Superior temporal gyrus (tissue), 1 donor: Measurements from ENCODE around the gene BLACAT1.
"Not testable (repeated sequence)": the region's sequence is repeated elsewhere in the genome, so short reads cannot be mapped to it uniquely, and the experiment has no call there.

Source experiments
- DNase-seq: peaks from one replicate; pipeline ENCODE4 v3.0.0-alpha.2; 2016; ENCODE audit errors: extremely low spot score

Gene BLACAT1

DNA sequence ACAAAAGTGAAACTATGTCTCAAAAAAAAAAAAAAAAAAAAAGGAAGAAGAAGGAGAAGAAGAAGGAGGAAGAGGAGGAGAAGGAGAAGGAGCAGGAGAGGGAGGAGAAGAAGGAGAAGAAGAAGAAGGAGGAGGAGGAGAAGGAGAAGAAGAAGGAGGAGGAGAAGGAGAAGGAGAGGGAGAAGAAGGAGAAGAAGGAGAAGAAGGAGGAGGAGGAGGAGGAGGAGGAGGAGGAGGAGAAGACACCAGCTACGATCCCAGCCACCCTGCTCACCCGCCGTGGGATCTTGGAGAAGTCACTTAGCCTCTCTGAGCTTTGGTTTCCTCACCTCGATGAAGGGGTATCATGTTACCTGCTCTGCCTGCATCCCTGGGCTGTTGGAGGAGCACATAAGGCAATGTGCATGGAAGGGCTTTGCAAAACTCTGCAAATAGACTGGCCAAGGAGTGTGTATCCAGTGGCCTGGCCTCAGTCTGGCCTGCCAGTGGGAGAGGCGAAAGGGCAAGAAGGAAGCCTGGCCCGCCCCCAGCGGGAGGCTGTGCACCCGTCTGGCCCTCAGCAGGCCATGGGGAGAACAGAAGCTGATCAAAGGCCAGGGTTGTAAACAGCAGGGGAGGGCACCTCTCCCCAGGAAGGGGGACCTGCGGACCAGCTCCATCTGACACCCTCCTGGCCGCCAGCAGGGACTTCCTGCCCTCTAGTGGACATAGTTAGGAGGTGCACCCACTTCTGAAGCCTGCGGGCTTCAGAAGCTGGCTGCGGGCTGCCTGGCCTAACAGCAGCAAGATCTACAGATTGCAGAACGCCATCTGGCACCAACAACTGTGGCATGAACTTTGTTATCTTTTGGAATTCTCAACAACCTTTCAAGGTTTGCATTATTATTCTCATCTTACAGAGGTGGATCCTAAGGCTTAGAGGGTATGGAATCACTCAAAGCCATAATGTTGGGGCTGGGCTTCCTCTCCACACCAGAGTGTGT lies 29.4 kb upstream of the BLACAT1 start:
- peak; percentile 92 for DNase-seq

DNA sequence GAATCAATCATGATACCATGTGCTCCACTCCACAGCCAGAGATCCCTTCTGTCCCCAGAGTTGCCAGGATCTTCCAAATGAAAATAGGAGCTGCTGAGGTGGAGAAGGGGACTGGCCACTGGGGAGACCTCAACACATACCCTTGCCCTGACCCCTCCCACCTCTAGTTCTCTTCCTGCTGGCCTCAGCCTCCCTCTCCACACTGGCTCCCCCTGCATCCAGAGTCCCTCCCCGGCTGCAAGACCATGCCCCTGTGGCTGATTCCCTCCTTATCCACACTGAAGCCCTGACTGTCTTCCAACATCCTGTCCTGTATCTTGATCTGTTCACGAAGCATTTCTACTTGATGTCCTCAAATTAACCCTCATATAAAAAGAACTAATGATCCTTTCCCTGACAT lies 27.5 kb upstream of the BLACAT1 start:
- DNase-seq = no peak

DNA sequence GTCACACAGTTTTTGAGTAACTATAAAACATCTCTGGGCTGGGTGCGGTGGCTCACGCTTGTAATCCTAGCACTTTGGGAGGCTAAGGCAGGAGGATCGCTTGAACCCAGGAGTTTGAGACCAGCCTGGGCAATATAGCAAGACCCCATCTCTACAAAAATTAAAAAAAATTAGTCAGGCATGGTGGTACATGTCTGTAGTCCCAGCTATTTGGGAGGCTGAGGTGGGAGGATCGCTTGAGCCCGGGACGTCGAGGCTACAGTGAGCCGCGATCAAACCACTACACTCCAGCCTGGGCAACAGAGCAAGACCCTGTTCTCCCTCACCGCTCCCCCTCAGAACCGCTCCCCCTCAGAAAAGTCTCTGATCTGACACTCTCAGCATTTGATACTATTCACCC lies 26.7 kb upstream of the BLACAT1 start:
- DNase-seq = not testable (repeated sequence)

DNA sequence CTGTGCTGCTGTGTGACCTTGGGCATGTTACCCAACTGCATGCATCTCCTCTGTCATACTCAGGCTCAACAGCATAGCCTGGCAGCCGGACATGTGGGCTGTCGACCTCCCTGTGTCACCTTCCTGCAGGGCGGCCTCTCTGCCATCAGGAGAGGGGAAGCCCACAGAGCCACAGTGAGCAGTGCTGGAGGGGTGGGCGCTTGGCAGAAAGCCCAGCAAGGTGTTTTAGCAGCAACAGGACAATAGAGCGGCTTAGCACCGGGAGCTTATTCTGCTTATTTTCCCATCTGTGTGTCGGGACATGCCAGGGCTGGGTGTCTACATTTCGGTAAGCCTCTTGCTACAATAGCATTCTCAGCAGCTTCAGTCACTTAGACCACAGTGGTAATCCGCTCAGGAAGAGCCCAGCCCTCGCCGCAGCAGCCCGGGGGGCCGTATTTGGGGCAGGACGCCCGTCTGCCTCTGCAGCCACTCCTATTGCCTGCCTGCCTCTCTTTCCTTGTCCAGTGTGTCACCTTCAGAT lies 25.8 kb upstream of the BLACAT1 start:
- DNase-seq = no peak

DNA sequence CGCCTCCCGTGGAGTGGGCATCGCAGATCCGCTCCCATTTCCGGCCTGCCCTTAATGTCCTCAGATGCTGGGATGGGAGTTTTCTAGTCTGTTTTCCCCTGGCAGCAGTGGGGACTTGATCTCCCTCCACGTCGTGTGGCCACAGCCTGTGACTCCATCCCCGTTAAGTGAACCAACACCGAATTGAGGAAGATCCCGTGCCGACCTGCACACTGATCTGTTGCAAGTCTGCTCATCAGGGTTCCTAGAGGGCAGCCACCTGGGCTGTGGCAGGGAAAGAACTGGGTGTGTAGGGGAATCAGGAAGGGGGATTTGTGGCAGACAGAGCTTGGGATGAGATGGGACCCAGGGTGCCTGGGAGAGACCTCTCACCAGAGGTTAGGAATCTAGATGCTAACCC lies 25.4 kb upstream of the BLACAT1 start:
- no peak for DNase-seq

DNA sequence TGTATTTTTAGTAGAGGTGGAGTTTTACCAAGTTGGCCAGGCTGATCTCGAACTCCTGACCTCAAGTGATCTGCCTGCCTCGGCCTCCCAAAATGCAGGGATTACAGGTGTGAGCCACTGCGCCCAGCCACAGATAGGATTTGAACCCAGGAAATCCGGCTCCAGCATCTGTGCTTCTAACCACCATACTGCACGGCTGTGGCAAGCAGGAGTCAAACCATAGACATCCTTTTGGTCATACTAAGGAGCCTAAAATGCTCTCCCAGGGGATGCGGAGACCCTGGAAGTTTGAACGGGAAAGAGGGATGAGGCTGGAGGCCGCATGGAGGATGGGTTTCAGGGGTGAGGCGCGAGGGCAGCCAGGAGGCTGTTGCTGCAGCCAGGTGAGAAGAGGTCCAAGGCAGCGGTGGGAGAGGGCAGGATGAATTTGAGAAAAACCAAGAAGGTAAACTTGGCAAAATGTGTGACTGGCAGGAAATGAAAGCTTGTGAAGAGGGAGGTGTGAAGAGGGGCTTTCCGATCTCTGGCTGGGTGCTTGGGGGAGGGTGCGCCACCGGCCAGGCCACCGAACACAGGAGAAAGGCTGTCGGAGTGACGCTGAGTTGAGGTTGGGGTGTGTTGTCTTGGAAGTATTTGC lies 24.6 kb upstream of the BLACAT1 start:
- DNase-seq = no peak

DNA sequence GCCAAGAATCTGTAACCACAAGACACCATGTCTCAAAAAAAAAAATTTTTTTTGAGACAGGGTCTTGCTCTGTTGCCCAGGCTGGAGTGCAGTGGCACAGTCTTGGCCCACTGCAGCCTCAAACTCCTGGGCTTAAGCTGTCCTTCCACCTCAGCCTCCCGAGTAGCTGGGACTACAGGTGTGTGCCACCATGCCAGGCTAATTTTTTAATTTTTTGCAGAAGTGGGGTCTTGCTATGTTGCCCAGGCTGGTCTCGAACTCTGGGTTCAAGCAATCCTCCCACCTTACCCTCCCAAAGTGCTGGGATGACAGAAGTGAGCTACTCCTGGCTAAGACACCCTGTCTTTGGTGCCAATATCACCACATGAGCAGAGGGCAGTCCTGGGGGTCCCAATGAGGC lies 23.1 kb upstream of the BLACAT1 start:
- DNase-seq = not testable (repeated sequence)

DNA sequence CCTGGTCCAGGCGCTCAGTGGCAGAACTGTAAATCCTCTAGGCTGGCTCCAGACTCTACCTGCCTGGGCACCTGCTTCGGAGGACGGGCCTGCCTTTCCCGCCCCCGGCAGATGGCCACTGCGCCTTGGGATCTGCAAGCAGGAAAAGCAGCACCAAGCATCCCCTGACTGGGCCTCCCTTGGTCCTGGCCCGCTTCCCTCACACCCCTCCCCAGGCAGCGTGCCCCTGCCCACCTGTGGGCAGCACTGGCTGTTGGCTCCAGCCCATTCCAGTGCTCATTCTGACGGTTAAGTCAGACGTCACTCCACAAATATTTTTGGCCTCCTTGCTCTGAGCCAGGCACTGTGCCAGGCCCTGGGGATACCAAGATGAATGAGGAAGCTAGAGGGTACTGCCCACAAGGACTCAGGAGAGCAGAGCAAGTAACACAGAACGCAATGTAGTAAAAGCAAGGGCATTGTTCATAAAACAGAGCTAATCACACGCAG lies 22.0 kb upstream of the BLACAT1 start:
- DNase-seq = no peak

DNA sequence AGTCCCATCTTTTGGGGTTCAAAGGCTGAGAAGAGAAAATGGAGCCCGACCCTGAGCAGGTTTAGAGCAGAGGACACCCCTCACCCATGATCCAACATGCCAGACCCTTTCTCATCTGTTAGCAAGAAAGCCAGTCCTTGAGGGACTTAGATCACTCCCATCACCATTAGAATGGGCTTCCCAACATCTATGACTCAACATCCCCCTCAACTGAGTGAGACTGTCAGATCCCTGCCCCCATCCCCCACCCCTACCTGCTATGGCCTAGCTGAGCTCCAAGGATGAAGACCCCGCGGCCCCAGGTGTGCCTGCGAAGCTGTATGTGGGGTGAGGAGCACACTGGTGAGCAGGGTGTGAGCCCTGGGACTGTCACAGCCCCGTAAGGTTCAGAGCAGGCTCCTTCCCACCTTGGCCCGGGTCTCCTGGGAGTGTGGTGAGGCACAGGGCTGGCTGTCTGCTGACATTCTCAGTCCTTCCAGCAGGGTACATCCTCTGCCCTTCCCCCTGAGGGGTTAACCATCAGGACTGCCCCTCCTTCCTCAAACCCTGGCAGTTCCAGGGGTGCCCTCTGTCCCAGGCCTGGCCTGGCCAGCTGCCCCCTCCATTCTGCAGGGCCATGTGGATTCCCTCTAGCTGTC lies 21.4 kb upstream of the BLACAT1 start:
- DNase-seq = no peak

DNA sequence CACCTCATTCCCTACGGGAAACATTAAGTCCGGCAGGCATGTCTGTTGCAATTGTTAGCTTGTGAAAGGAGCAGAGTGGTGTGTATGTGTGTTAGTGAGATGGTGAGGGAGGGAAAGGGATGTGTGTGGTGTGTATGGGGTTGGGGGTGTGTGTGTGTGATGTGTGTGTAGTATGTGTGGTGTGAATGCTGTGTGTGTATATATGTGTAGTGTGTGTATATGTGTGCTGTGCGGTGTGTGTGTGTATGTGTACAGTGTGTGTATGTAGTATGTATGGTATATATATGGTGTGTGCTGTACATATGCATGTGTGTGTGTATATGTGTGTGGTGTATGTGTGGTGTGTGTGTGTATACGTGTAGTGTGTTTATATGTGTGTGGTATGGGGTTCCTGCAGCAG lies 20.8 kb upstream of the BLACAT1 start:
- DNase-seq = no peak

DNA sequence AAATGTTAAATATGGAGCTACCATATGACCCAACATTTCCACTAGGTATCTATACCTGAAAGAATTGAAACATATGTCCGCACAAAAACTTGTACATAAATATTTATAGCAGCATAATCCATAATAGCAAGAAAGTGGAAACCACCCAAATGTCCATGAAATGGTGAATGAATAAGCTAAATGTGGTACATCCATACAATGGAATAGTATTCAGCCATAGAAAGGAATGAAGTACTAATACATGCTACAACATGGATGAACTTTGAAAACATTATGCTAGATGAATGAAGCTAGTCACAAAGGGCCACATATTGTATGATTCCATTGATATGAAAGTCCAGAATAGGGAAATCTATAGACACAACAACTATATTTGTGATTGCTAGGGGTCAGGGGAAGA lies 20.0 kb upstream of the BLACAT1 start:
- no peak for DNase-seq

DNA sequence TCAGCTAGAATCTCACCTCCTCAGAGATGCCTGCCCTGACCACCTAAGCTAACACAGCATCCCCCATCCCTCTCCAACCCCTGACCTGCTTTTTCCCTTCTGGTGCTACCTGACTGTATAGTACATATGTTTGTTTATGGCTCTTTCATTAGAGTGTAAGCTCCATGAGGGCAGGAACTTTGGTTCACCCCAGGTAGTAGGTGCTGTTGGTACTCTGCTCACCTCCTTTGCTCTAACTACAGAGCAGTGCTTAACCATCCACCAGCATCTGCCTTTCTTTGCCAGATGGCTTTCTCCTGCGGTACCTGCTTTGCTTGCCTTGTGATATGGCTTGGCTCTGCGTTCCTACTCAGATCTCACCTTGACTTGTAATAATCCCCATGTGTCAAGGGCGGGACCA lies 18.7 kb upstream of the BLACAT1 start:
- DNase-seq = no peak

DNA sequence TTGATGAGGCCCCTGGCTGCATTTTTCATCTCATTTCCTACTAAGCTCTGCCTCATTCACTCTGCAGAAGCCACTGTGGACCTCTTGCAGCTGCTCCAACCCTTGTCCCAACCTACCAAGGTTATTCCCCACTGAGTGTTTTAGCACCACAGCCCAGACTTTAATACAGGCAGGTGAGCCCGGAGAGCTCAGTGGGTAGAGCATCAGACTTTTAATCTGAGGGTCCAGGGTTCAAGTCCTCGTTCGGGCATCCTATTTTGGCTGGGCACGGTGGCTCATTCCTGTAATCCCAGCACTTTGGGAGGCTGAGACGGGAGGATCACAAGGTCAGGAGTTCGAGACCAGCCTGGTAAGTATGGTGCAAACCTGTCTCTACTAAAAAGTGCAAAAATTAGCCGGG lies 18.1 kb upstream of the BLACAT1 start:
- no peak for DNase-seq

DNA sequence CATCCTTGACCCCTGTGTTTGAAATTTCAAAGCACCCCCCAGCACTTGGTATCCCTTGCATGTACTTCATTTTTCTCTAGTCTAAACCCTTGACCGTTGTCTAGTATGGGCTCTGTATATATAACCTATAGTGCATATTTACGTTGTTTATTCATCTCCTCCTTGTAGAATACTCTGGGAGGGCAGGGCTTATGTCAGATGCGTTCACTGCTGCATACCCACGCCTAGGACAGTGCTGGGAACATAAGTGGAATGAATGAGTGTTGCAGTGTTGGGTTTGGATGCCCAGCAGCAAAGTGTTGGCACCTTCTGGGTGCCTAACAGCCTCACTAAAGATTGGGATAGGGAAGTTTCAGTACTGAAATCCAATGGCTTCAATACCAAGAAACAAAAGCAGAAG lies 17.6 kb upstream of the BLACAT1 start:
- DNase-seq = no peak

DNA sequence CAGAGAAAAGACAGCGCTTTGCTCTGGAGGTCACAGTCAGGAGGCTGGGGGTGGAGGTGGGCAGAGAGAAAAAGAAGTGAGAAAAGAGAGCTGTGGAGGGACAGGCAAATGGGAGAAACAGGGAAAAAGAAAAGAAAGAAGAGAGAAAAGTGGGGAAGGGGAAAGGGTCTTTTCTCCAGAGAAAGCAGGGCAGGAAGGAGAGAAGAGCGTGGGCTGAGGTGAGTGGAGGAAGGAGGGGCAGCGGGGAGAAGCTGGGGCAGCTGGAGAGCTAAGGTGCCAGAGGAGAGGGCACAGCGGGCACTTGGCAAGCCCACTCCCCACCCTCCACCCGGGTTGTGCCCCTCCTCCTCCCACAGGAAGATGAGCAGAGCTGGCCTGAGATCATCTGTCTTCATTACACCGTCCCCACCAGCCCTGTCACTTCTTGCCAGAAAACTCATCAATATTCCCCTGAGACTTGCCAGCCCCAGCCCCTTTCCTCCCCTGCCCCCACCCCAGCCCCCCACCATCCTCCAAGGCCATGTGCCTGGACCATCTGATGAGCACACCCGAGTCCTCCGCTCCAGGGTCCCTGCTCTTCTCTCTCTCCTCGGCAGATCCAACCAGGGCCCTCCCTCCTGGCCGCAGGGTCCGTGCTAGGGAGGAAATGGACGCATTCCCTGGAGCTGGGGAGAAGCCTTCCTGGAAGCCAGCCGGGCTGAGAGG lies 17.0 kb upstream of the BLACAT1 start:
- DNase-seq = no peak

DNA sequence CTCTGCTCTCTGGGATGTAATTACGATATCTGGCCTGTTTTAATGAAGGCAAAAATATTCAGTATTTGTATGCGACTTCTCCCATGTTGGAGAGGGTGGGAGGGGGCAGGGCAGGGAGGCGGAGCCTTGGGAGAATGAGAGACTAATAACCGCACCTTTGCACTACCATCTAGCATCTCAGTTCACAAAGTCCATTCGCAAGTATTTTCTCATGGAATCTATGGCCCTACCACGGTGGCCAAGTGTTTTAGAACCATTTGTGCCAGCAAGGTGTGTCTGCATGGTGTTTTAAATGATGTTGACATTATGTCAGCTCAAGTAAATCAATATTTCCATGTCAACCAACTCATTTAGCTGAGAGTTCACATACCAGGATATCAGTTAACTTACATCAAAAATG lies 14.3 kb upstream of the BLACAT1 start:
- DNase-seq = no peak

DNA sequence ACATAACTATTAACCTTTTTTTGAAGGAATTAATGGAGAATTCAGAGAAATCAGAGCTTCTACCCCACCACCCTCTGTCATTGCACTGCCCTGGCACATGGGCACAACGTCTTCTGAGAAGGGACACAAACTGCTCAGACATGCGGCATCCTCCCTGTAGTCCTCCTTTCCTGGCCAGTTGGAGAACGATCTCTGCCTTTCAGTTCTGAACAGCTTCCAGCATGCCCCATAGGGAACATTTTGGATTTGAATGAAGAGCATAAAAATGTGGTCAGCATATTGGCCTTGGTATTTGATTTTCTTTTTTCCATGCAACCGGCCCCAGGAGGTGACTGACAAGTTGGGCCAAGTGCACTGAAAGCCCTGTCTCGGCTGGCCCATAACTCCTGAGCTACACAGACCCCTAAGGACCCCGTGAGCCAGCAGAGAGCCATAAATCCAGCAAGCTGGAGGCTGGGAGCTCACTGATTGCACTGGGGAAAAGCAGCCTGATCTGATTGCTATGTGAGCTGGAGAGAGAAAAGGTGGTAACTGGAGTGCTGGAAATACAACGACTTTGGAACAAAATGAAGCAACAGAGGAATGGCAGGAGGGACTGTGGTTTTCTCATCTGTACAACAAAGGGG lies 10.9 kb upstream of the BLACAT1 start:
- no peak for DNase-seq

DNA sequence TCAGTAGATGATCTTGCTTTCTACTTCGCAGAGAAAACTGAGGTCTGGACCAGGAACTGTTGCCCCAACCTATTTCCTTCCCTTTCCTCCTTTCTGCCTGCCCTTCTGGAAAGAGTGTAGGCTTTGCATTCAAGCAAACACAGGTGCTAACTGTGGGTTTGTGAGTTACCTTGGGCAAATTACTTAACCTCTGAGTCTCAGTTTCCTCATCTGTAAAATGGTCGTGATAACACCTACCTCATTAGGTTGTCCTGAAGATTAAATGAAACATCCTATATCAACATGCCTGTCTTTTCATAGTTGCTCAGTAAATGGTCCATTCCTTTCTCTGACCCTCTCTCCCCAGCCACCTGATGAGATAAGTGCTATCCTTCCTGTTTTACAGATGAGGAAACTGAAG lies 9.5 kb upstream of the BLACAT1 start:
- no peak for DNase-seq

DNA sequence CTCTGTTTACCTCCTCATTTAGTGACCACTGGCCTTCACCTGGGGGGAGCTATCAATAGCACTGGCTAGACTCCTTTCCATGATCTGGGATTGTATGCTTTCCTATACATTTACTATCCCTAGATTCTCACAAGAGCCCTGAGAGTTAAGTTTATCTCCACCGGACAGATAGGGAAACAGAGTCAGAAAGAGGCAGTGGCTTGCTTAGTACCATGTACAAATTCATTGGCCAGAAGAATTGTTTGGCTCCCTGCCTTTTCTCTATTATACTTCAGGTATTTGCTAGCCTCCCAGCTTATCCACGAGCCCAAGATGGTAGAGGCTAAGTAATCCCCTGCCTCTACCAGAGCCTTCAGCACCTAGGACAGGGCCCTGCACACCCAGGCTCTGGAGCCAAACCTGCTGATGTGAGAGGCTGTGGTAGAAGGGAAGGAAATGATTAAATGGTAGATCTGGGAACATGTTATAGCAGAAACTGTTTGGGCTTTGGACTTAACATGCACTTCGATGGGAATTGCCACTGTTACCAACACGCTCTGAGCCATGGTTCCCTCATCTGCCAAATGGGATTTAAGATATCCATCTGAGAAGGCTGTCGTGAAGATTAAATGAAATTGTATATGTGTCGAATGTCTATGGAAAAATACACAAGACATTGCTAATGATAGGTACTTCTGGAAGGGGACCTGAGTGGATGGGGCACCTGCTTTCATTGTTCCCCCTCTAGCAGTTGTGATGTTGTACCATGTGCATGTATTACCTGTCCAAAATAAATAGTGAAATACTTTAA lies 3.1 kb upstream of the BLACAT1 start:
- no peak for DNase-seq
